Endothelial cell (in vitro differentiated cells): Measurements from ENCODE around the gene FAM240A. TPM values are rescaled to one million over a fixed set of nuclear protein-coding genes. Genes with fewer than 3 reads are reported as not detected.

ENCODE experiments used
- DNase-seq: peaks from one replicate; pipeline ENCODE4 v3.0.0; 2021; ENCODE audit warnings: low spot score
- H3K27ac Mint-ChIP-seq: one replicate; pipeline ENCODE4 v1.8.0; 2021; ENCODE audit warnings: mixed read lengths, inconsistent platforms; ENCODE audit not compliant: unreplicated experiment
- H3K27me3 Mint-ChIP-seq: one replicate; pipeline ENCODE4 v1.8.0; 2021; ENCODE audit warnings: mild to moderate bottlenecking, moderate library complexity, mixed read lengths, inconsistent platforms; ENCODE audit not compliant: unreplicated experiment
- H3K36me3 Mint-ChIP-seq: one replicate; pipeline ENCODE4 v1.8.0; 2021; ENCODE audit warnings: mild to moderate bottlenecking, low read depth, mixed read lengths, inconsistent platforms; ENCODE audit not compliant: unreplicated experiment
- H3K4me1 Mint-ChIP-seq: one replicate; pipeline ENCODE4 v1.8.0; 2021; ENCODE audit warnings: mild to moderate bottlenecking, mixed read lengths, inconsistent platforms; ENCODE audit not compliant: unreplicated experiment
- H3K4me3 Mint-ChIP-seq: one replicate; pipeline ENCODE4 v1.8.0; 2021; ENCODE audit warnings: mild to moderate bottlenecking, mixed read lengths, inconsistent platforms; ENCODE audit not compliant: unreplicated experiment
- H3K9me3 Mint-ChIP-seq: one replicate; pipeline ENCODE4 v1.8.0; 2021; ENCODE audit warnings: mixed read lengths, inconsistent platforms; ENCODE audit not compliant: unreplicated experiment
- CTCF ChIP-seq: fragments of 200-600 bp; sonication (generic); IDR thresholded peaks from one replicate; pipeline ENCODE4 v1.5.0; 2021; ENCODE audit warnings: antibody characterized with exemption; ENCODE audit not compliant: unreplicated experiment
- total RNA-seq: library from RNA; stranded (reverse); fragmentation: NEBNext Ultra II Directional; extraction: Animal tissue kit (Norgen Biotek cat#: 25700); gene quantifications from one replicate; pipeline ENCODE4 v1.2.1, GENCODE V29; 2021; ENCODE audit not compliant: unreplicated experiment

Gene FAM240A
- total RNA-seq, 1 donor from 2014 or later = not detected

GRCh38 chr3:46669191-46669999 lies 57.1 kb downstream of the FAM240A start:
- H3K36me3 Mint-ChIP-seq = peaks cover 3% of the 10 kb centered on the region
- DNase-seq = no peak
- no peak overlapping the region for H3K4me3 Mint-ChIP-seq
- H3K9me3 Mint-ChIP-seq = no peaks in the 10 kb centered on the region
- peaks cover 7% of the 10 kb centered on the region for H3K27me3 Mint-ChIP-seq
- TF ChIP-seq CTCF = no peak
- H3K27ac Mint-ChIP-seq = no peak overlapping the region
- no peaks in the 10 kb centered on the region for H3K4me1 Mint-ChIP-seq

GRCh38 chr3:46670000-46670890 lies 57.9 kb downstream of the FAM240A start:
- TF ChIP-seq CTCF = no peak
- Mint-ChIP-seq H3K4me3 (no peak overlapping the region), H3K27me3 (peaks cover 7% of the 10 kb centered on the region), H3K36me3 (peaks cover 4% of the 10 kb centered on the region), H3K27ac (no peak overlapping the region), H3K4me1 (no peaks in the 10 kb centered on the region), H3K9me3 (no peaks in the 10 kb centered on the region)
- DNase-seq = no peak

- Mint-ChIP-seq H3K27me3 (peaks cover 7% of the 10 kb centered on the region), H3K4me1 (no peaks in the 10 kb centered on the region), H3K27ac (no peak overlapping the region), H3K9me3 (no peaks in the 10 kb centered on the region), H3K36me3 (peaks cover 4% of the 10 kb centered on the region), H3K4me3 (no peak overlapping the region)
- TF ChIP-seq CTCF = no peak
- no peak for DNase-seq
Observed at GRCh38 chr3:46670891-46671427, 58.6 kb downstream of the FAM240A start.

GRCh38 chr3:46671541-46672348 lies 59.4 kb downstream of the FAM240A start:
- DNase-seq = no peak
- no peaks in the 10 kb centered on the region for H3K4me1 Mint-ChIP-seq
- no peak overlapping the region for H3K4me3 Mint-ChIP-seq
- no peak for TF ChIP-seq CTCF
- peaks cover 4% of the 10 kb centered on the region for H3K27me3 Mint-ChIP-seq
- H3K27ac Mint-ChIP-seq = no peak overlapping the region
- peaks cover 4% of the 10 kb centered on the region for H3K36me3 Mint-ChIP-seq
- H3K9me3 Mint-ChIP-seq = no peaks in the 10 kb centered on the region
